GM19372 (cell line): Measurements from ENCODE around the gene POLN.

Experiments used
- ATAC-seq: cut with Tn5 transposase; IDR thresholded peaks from one replicate; pipeline ENCODE4 v1.9.1; 2021; ENCODE audit warnings: mild to moderate bottlenecking, low read depth, moderate library complexity; ENCODE audit not compliant: unreplicated experiment

Gene POLN

DNA sequence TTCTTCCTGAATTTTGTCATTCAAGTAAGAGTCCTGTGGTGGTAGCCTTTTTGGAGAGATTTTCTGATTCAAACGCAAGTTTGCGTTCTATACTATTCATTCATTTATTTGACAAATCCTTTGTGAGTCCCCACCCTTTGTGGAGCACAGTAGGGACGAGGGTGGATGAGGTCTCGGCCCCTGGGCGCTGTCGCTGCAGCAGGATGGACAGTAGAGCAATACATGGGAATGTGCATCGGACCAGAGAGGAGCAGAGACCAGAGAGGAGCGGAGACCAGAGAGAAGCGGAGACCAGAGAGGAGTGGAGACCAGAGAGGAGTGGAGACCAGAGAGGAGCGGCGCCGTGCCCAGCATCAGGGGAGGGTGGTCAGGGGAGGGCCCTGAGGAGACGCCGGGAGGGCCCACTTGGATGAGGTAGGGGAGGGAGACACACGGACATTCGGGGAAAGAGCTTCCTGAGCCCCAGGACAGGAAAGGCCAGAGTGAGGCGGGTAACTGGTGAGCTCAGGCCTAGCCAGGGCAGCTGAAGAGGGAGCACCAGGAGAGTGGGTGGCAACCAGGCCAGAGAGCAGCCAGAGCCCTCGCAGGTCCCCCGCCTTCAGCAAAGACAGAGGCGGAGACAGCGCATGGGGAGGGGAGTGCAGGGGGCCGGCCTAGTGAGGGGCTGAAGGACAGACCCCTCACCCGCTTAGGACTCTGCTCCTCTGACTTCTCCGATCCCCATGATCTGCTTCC lies 115.4 kb downstream of the POLN start:
- ATAC-seq: no peak

DNA sequence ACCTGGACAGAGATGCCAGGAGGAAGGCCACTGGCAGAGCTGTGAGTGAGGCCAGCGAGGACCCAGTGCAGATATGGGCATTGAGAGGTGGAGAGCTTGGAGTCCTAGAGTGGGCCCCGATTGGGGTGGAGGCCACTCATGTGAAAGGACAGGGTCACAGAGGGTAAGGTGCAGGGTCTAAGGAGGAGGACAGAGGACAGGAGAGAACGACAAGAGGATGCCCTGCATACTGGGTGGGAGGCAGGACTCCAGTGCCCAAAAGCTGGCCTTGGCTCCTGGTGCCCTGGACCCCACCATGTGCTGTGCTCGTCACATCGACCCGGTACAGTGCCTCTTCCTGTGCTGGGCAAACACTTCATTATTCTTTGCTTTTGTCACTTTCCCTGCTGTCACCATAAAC lies 116.1 kb downstream of the POLN start:
- no peak for ATAC-seq

DNA sequence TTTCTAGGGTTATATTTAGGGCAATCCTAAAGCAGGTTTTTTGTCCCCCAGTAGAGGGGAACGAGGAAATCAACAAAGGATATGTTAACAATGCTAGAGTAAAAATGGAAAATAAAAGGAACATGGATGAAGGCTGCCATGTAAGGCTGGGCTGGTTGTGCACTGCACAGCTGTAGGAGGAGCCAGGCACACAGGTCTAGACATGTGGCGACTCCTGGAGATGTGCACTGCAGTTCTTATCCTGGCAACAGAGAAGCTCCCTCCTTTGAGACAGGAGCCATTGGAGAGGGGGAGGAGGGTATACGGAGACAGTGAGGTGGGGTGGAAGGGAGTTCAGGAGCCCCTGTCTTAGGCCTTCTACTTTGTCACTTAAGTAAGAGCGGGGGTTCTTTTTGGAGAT lies 116.9 kb downstream of the POLN start:
- ATAC-seq: no peak

DNA sequence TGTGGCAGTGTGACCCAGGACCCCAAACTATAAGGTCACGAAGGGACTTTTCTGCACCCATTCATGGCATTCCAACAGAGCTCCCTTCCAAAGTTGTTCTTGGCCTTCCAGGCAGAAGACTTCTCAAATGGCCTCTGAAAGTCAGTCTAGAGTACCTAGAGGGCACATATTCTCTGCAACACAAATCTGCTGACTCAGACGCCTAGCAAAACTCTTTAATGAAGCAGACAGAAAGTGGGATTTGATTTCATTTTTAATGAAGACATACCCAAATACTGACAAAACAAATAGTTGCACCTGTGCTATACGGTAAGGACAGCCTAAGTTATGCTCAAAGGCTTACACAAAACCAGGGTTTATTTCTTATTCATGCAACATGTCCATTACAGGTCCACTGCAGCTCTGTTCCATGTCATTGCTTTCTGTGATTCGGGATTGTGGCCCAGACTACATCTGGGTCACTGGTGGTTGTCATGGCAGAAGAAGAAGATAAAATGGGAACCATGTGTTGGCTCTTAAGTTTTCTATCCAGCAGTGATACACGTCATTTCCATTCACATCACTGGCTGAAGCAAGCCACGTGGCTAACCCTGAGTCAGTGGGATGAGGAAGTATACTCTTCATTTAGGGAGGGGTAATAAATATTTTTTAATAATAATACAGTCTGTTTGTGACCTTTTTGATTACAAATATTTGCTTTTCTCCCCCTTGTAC lies 125.1 kb downstream of the POLN start:
- ATAC-seq: no peak

- no peak for ATAC-seq
Observed at GRCh38 chr4:2105559-2105958, 136.4 kb downstream of the POLN start.

DNA sequence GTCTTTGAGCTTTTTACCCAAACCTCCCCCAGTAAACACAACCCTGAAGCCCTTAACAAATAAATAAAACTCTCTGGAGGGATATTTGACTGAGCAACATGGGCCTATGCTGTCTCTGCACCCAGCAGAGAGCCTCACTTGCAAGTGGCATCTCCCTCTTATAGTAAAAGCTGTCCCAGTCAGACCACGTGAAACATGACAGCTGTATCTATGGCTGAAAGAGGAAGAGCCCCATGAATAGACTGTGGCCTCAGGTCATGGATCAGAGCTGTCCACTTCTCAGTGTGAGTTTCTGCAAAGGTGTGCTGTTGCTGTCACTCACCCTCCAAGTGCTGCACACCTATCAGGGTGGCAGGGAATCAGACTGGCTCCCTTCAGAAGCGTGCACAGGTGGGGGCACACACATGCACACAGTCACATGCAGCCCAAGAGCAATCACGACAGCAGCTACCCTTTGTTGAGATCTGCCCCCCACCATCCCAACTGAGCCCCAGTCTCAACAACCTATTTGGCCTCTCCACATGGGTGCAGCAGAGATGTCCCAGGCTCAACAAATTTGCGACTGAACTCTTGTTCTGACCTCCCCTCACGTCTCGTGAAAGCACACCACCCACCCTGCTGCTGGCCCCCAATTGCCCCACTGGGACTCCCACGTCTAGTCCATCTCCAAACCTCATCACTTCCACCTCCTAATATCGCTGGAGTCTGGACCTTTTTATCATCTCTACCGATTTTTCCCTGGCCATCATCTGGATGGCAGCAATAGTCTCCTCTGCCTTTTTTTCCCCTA lies 137.2 kb downstream of the POLN start:
- no peak for ATAC-seq

- no peak for ATAC-seq
Observed at GRCh38 chr4:2103843-2104547, 137.9 kb downstream of the POLN start.

GRCh38 chr4:2103127-2103842 lies 138.6 kb downstream of the POLN start:
- ATAC-seq: no peak

- ATAC-seq: no peak
Observed at GRCh38 chr4:2102045-2102883, 139.7 kb downstream of the POLN start.

- no peak for ATAC-seq
Observed at GRCh38 chr4:2101346-2102044, 140.4 kb downstream of the POLN start.

DNA sequence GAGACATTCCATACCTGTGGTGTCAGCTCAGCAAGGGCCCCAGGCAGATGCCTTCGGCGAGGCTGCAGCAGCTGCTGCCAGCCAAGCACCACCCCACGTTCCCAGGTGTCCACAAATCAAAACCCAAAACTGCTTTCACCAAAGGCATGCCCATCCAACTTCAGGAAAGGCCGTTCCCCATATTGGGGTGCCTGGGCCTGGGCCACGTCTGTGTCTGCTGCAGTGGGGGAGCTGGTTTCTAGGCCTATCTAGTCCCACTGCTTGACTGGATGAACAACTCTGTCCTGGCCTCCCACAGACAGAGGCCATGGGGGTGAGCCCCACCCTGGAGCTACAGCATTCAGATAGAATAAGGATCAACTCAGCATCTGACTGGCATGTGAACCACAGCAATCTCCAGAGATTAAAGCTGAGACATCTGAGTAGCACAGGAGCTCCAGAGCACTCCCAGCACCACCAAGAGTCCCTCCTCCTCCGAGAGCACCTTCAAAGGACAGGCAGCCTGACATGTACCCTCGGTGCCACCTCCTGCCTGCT lies 145.8 kb downstream of the POLN start:
- no peak for ATAC-seq

GRCh38 chr4:2095236-2096072 lies 146.5 kb downstream of the POLN start:
- no peak for ATAC-seq

DNA sequence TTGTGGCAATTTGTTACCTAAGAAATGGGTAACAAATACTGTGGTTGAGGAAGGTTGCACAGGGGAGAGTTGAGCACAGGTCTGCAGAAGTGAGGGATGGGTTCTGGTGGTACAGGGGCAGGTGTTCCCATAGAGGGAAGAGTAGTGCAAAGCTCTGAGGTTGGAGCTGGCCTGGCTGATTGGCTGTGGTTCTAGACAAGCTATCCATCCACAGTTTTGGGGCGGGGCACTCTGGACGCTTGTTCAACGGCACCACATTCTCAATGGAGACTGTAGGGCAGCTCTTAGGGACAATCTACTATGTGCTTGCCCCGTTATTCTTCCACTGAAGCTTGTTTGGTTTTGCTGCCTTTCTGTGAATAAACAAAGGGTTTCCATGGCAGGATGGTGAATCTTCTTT lies 147.4 kb downstream of the POLN start:
- ATAC-seq: no peak

GRCh38 chr4:2093265-2093664 lies 148.7 kb downstream of the POLN start:
- no peak for ATAC-seq

- no peak for ATAC-seq
Observed at GRCh38 chr4:2092669-2093053, 149.3 kb downstream of the POLN start.

DNA sequence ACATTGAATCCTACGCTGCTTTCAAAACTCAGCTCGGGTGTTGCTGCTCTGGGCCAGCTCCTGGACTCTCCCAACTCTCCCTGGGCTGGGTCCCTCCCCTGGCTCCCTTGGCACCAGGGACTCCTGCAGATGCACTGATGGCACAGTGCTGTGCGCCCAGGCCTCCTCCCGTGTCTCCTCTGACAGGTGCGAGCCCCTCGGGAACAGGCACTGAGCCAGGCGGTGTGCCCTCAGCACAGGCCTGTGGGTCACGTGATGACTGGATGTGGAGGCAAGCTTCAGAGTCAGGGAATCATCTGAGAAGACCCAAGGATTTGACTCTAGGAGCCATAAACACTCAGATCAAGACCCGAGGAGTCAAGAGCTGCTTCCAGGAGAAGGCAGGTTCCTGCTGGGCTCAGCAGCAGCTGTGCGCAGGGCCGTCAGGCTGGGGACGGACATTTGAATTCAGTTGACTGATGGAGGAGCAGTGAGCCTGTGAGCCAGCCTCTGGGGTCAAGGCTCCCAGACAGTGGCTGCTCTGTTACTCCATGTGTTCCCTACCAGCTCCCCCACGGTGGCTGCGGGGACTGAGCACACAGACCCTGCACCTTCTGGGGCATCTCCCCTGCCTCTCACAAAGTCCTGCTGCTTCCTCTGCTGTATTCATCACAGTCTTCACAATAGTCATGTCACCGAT lies 149.8 kb downstream of the POLN start:
- no peak for ATAC-seq

DNA sequence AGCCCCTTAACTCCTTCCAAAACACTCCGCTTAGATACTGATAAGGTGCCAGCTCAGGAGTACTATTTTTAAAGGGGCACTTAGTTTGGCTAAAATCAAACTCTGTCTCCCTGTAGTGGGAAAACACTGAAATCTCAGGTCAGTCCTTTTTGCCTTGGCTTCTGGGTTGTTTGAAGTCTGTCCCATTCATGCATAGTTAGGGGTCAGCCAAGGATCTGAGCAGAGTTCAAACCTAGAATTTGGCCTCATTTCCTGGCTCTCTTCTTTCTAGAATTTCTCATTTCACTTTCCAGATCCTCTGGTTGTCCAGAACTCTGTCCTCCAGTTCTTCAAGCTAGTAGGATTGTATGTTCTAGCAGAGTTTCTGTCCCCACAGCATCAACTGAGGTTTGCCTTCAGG lies 151.3 kb downstream of the POLN start:
- no peak for ATAC-seq
